ENCODE measurements around the gene RHOV.
"Not testable (repeated sequence)": the region's sequence is repeated elsewhere in the genome, so short reads cannot be mapped to it uniquely, and the experiment has no call there.

Gene RHOV

GRCh38 chr15:40871749-40872617 lies 2.1 kb downstream of the RHOV start:
- DNase-seq, result no peak

- DNase-seq, result no peak
Measured at GRCh38 chr15:40870716-40871115, 3.3 kb downstream of the RHOV start.

GRCh38 chr15:40869686-40870085 lies 4.3 kb downstream of the RHOV start:
- no peak for DNase-seq

- no peak for DNase-seq
Measured at GRCh38 chr15:40867199-40867598, 6.8 kb downstream of the RHOV start.

GRCh38 chr15:40863660-40864270 lies 10.3 kb downstream of the RHOV start:
- no peak for DNase-seq

- not testable (repeated sequence) for DNase-seq
Measured at GRCh38 chr15:40861147-40861546, 12.9 kb downstream of the RHOV start.

GRCh38 chr15:40859206-40859851 lies 14.7 kb downstream of the RHOV start:
- peak; percentile 62 for DNase-seq

GRCh38 chr15:40858706-40859105 lies 15.3 kb downstream of the RHOV start:
- no peak for DNase-seq

- peak; percentile 57 for DNase-seq
Measured at GRCh38 chr15:40857601-40858341, 16.3 kb downstream of the RHOV start.

- DNase-seq, result no peak
Measured at GRCh38 chr15:40856746-40857145, 17.3 kb downstream of the RHOV start.

GRCh38 chr15:40855706-40856234 lies 18.3 kb downstream of the RHOV start:
- DNase-seq, result no peak

- no peak for DNase-seq
Measured at GRCh38 chr15:40854161-40854560, 19.9 kb downstream of the RHOV start.

- no peak for DNase-seq
Measured at GRCh38 chr15:40853241-40853890, 20.7 kb downstream of the RHOV start.

- DNase-seq, result no peak
Measured at GRCh38 chr15:40852529-40852928, 21.5 kb downstream of the RHOV start.

- DNase-seq, result no peak
Measured at GRCh38 chr15:40850576-40851112, 23.4 kb downstream of the RHOV start.

- DNase-seq, result peak; percentile 21
Measured at GRCh38 chr15:40847223-40847961, 26.6 kb downstream of the RHOV start.

GRCh38 chr15:40846841-40847222 lies 27.2 kb downstream of the RHOV start:
- DNase-seq, result no peak

GRCh38 chr15:40845511-40846284 lies 28.3 kb downstream of the RHOV start:
- DNase-seq, result no peak

GRCh38 chr15:40845036-40845435 lies 29.0 kb downstream of the RHOV start:
- DNase-seq, result no peak

GRCh38 chr15:40844696-40845030 lies 29.4 kb downstream of the RHOV start:
- DNase-seq, result no peak

Data from fibroblast of skin of right quadriceps (primary cell).